GM12873 (cell line): Measurements from ENCODE around the gene ELN.

Source experiments
- TF ChIP-seq, protein P1 (sequence below): IDR thresholded peaks from 2 replicates; pipeline ENCODE4 v1.5.1; 2012; ENCODE audit warnings: low read depth, mild to moderate bottlenecking, moderate library complexity, low read length, control low read depth; ENCODE audit not compliant: insufficient read depth; ENCODE audit errors: missing control alignments

Gene ELN

DNA sequence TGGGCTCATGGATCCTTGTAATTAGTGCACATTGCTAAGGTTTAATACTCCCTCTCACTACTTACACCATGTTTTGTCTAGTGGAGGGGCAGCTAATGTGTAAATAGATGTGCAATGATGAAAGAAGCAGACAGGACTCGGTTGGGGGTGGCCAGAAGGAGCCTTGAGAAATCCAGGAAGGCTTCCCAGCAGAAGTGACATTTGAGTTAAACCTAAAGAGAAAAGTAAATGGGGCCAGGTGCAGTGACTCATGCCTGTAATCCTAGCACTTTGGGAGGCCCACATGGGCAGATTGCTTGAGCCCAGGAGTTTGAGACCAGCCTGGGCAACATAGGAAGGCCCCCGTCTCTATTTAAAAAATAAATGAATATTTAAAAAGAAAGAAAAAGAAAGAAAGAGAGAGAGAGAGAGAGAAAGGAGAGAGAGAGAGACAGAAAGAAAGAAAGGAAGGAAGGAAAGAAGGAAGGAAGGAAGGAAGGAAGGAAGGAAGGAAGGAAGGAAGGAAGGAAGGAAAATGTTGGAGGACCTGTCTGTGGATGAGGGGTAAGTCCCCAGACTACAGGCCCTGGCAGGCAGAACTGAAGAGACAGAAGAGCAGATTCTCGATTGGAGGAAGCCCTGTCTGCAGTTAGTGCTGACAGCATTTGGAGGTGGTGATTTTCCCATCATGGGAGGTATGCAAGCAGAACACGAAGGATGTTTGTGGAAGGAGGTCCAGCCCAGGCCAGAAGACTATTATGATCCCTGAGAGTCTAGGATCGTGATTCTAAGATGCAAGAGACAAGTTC, 3.6 kb downstream of the ELN start:
- TF ChIP-seq, protein P1, sequence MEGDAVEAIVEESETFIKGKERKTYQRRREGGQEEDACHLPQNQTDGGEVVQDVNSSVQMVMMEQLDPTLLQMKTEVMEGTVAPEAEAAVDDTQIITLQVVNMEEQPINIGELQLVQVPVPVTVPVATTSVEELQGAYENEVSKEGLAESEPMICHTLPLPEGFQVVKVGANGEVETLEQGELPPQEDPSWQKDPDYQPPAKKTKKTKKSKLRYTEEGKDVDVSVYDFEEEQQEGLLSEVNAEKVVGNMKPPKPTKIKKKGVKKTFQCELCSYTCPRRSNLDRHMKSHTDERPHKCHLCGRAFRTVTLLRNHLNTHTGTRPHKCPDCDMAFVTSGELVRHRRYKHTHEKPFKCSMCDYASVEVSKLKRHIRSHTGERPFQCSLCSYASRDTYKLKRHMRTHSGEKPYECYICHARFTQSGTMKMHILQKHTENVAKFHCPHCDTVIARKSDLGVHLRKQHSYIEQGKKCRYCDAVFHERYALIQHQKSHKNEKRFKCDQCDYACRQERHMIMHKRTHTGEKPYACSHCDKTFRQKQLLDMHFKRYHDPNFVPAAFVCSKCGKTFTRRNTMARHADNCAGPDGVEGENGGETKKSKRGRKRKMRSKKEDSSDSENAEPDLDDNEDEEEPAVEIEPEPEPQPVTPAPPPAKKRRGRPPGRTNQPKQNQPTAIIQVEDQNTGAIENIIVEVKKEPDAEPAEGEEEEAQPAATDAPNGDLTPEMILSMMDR, result no peak

DNA sequence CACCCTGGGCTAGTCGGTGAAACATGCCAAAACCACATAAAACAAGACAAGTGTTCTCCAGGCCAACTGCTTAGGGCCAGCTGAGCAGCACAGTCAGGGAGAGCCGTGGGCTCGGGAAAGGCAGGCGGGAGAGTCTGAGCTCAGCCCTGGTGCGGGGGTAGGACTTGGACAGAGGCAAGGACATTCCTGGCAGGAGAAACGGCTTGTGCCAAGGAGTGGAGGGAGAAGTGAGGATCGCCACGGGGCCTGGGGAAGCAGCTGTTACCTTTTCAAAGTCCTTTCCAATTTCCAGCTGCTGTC, 4.2 kb downstream of the ELN start:
- TF ChIP-seq, protein P1, result no peak

DNA sequence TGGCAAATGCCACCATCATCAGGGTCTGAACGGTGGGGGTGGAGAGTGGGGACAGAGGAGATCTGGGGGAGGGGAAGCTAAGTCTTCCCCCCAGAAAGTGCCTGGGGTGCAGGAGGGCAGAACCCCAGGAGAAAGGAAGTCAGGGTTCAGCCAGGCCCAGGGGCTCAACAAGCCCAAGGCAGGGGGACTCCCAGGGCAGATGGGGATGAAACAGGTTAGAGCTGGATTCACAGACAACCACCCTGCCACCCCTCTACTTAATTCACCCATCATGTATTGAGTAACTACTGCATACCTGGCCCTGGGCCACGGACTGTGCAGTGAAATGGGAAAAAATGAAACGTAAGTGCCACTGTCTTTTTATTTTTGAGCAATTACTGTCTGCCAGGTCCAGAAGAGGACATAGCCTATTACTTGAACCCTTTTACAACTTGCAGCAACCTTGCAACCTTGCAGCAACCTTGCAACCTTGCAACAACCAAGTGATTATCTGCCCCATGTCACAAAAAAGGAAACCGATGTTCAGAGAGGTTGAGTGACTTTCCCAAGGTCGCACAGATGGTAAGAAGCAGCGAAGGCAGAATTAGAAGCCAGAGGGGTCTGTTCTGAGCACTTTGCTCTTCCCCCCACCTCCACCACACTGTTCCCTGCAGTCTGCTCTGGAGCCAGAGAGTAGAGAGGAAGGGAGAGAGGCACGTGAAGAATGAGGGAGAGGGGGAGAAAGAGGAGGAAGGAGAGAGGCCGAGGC, 4.8 kb downstream of the ELN start:
- TF ChIP-seq, protein P1, result no peak

DNA sequence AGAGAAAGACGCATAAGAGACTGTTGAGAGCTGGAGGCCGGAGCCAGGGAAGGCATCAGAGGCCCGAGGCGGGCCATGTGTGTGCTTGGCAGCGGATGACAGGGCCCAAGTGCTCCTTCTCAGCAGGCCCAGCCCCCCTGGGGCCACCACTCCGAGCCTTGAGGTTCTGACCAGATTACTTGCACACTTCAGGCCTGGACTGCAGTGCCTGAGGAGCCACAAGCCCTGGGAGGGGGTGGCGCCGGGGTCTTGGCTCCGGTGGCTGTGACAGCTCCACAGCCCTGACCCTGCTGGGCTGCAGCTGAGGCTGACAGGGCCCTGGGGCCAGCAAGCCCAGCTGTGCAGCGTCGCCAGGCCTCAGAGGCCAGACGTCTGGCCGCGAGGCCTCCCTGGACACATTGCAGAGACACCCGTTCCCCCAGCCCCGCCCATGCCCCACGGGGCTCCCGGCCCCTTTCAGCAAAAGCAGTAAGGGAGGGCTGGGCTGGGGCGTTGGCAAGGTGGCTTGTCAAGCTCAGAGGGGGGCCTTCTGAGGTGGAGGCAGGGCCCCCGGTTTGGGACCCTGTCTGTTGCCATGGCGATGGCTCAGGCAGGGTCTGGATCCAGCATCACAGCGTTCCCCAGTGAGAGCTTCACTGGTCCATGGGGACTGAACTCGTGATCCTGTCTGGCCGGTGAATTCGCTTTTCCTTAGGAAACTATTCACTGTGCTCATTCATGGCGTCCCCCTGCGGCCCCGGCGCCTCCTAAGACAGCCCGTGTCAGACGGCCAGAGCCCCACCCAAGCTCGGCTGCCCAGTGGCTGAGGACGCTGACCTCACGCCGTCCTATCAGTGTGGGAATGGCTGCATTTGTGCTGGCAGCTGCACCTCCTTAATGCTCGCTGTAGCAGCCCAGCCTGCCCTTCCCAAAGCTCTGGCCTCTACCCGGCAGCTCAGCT, 5.7 kb downstream of the ELN start:
- TF ChIP-seq, protein P1, result no peak

DNA sequence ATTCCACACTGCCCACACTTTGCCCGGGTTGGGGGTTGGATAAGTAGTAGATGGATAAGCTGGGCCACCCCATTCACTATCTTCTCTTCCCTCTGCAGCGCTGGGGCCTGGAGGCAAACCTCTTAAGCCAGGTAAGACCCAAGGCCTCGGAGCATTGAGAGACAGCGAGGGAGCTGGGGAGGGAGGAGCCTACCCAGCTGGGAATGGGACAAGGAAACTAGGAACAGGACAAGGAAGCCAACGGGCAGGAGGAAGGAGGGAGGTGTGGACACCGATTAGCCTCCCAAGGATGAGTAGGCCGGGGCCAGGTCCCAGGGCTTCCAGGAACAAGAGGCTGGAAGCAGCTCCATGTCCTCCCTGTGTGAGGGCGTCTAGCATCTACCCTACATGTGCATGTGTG, 9.6 kb downstream of the ELN start:
- TF ChIP-seq, protein P1, result no peak

DNA sequence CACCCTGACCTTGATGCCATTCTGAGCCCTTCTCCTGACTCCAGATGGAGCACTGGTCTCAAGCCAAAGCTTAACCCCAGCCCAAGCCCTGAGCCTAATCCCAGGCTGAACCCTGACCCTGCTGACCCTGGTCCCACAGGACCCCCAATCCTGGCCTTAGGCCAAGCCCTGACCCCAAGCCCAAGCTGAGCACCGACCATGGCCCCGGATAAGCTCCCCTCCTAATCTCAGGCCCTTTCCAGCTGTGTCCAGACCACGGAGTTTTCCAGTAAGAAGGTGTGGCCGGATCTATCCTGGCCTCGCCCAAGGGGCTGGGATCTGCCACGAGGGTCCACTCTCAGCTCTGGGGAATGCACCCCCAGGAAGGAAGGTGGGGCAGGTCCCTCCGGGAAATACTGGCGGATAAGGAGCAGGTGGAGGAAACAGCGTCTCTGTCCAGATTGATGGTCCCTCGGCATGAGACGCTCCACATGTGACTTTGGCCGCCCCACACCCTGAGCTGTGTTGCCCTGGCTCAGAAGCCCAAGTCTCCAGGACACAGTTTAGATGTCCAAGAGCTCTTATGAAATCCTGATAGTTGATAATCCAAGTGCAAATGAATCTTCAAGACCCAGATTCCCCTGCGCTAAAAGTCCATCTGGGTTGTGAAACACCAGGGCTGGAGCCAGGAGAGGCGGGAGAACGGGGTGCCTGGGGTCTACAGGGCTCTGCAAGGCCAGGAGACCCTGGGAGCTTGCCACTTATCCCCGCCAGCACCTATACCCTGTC, 10.4 kb downstream of the ELN start:
- TF ChIP-seq, protein P1, result no peak

DNA sequence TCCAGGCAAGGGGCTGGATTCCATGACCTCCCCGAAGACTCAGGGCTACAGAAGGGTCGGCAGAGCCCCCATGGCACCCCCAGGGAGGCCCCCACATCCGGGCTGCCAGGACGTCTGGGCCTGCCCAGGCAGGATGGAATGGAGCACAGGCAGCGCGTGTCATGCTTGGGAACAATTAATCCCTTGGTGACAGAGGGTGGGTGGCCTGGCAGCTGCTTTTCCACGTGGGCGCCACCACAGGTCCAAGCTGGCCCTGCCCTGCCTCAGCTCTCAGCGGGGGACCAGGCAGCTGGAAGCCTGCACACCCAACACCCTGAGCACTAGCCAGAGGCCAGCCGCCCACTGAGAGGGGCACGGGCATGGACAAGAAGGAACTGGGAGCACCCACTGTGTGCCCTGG, 11.4 kb downstream of the ELN start:
- TF ChIP-seq, protein P1, result no peak
